ENCODE data around the gene GPR87.

GPR87 gene

GRCh38 chr3:151282921-151283320 is 33.7 kb downstream of the GPR87 start:
- no peak for DNase-seq (ENCODE audit: low read depth in 2 of 2)

GRCh38 chr3:151281671-151282324 is 34.8 kb downstream of the GPR87 start:
- no peak for DNase-seq (ENCODE audit: low read depth in 2 of 2)

DNA sequence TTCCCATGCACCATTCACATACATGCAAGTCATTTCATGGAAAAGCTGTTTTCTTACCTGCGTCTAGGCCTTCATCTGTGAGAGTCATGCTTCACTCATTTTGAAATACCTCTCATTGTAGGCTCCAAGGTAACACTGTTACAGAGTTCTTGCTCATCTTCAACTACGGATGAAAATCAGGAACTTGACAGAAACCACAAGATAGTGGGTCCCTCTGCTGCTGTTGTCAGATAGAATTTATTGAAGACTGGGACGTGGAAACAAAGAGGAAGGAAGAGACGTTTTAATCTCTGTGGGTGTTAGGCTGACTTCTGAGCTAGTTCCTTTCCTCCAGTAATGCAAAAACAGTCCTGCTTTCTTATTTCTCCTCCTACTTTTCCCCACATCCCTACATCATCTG is 38.4 kb downstream of the GPR87 start, which contains the start of gene P2RY14:
P2RY14 (minus strand) TSS at position 313 of the 400 bp plus-strand sequence. CDS start 64,226 bp downstream, outside the sequence.
- DNase-seq (ENCODE audit: low read depth in 2 of 2) = no peak

DNA sequence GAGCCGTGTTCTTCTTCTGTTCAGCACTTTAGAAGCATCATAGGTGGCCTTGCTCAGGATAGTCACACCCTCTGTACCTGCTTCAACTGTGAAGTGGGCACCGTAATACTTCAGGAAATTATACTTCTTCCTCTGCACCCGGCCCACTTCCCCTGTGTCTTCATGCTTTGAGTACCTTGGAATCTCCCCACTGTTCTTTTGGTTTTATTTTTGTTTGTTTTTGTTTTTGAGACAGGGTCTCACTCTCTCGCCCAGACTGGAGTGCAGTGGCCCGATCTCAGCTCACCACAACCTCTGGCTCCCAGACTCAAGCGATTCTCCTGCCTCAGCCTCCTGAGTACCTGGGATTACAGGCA is 40.0 kb downstream of the GPR87 start:
- no peak for DNase-seq (ENCODE audit: low read depth in 2 of 2)

- DNase-seq (ENCODE audit: low read depth in 2 of 2) = no peak
These were observed 40.5 kb downstream of the GPR87 start for GRCh38 chr3:151276038-151276686.

- no peak for DNase-seq (ENCODE audit: low read depth in 2 of 2)
These were observed 41.5 kb downstream of the GPR87 start for GRCh38 chr3:151275091-151275490.

DNA sequence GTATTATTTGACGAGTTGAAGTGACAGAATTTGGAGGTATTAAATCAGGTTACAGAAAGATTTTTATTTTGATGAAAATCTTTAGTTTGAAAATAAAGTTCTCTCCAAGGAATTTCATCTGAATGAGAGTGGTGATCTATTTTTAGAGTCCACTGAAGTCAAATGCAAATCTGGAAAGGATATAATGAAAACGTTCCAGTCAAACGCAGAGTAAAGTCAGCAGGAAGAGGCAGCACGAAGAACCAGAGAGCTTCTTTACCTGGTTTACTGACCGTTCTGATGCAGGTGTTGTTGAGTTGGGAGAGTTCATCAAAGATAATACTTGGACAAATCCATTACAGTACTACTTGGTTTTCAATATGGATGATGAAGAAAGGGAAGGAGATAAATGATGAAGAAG is 47.0 kb downstream of the GPR87 start:
- no peak for DNase-seq (ENCODE audit: low read depth in 2 of 2)

GRCh38 chr3:151268267-151269235 is 48.1 kb downstream of the GPR87 start:
- DNase-seq (ENCODE audit: low read depth in 2 of 2) = no peak

DNA sequence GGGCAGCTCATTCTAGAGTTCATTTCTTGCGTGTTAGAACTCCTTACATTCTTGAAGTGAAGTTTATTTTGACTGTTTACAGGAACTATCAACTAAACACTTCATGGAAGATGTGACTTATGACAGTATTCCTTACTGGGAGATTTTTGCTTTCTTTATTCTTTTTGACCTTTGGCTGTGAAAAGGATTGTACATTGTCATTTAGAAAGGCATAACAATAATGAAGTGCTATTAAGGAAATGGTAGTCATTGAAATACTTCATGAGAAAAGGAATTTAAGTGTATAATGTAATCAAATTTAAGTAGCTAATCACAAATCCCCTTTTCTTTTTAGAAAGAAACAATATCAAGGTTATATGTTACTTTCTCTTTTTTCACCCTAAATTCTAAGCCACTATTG is 49.6 kb downstream of the GPR87 start:
- DNase-seq (ENCODE audit: low read depth in 2 of 2) = no peak

GRCh38 chr3:151265866-151266265 is 50.8 kb downstream of the GPR87 start:
- no peak for DNase-seq (ENCODE audit: low read depth in 2 of 2)

GRCh38 chr3:151265166-151265565 is 51.5 kb downstream of the GPR87 start:
- no peak for DNase-seq (ENCODE audit: low read depth in 2 of 2)

GRCh38 chr3:151264605-151265004 is 52.0 kb downstream of the GPR87 start:
- DNase-seq (ENCODE audit: low read depth in 2 of 2) = no peak

- no peak for DNase-seq (ENCODE audit: low read depth in 2 of 2)
These were observed 53.6 kb downstream of the GPR87 start for GRCh38 chr3:151262871-151263525.

DNA sequence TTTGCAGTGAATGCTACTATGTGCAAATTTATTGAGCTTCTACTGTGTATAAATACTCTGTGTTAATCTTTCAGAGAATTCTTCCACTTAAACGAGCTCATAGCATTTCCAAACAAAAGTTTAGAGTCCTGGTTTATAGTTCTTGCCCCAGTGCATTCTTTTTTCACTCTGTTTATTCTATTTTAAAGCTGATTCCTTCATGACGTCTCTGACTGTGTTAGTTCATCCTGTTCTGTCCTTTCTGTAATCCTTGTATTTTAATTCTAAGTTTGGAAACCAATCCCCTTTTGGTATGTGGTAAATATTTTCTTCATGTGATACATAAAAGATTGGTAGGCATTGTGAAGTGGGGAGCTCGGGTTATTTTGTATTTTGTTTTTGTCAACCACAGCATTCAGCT is 57.0 kb downstream of the GPR87 start:
- no peak for DNase-seq (ENCODE audit: low read depth in 2 of 2)

DNA sequence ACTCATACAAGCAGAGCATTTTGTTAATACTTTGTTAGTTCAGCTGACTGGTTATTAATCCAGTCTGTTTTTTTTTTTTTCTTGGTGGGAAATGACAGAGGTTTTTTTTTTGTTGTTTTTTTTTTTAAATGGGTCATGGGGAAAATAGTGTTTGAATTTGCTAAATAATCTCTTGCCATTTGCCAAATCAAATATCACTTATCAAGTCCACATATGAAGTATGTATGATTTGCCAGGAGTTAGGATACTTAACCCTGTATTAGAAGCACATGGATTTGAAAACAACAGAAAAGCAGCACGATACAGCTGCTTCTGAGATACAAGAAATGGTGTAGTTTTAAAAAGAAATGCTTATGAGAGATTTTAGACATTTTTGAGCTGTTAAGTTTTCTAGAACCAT is 59.9 kb downstream of the GPR87 start:
- DNase-seq (ENCODE audit: low read depth in 2 of 2) = no peak

DNA sequence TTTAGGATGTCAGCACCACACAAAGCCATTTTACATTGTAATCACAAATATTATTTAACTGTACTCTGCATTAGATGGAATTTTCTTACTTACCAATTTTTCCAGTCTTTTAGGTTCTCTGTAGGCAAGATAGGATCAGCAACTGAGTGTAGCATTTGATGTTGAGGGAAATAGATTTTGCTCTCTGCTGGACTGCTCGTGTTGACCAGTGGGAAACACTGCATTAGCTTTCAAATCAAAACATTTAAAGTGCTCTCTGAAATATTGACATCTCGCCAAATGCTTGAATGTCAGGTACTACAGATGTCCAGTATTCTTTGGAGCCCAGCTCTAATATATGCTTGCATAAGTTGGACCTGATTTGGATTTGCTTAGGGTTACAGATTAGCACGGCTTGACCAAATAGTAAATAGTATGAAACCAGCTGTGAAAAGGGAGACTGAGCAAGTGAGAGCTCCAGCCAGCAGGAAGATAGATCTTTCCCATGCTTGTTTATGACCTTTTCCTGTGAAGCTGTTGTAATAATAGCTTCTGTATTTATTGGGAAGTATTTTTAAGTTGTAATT is 67.8 kb downstream of the GPR87 start:
- DNase-seq (ENCODE audit: low read depth in 2 of 2) = no peak

Measured in stimulated activated CD4-positive, alpha-beta T cell treated with anti-CD3 and anti-CD28 coated beads, Interleukin-1b, Interleukin-23, amount 100 ng/mL, for 1 hour (primary cell).